Transverse colon (tissue), 3 donors: Measurements from ENCODE around the gene CNRIP1.

Experiments
- CTCF ChIP-seq, 5 experiments: fragments of 200-600 bp in 3 of 5; fragments of 450-650 bp in 2 of 5; sonication (generic) in 3 of 5; IDR thresholded peaks; 1 replicate in 2 of 5; 2 replicates in 3 of 5; pipeline ENCODE4 v1.5.1; 2016 to 2017; ENCODE audit warnings: antibody characterized with exemption in 5 of 5, inconsistent platforms in 3 of 5, mild to moderate bottlenecking in 2 of 5, moderate library complexity in 1 of 5
- EP300 ChIP-seq: sonication (generic); formaldehyde crosslinking; IDR thresholded peaks from one replicate; pipeline ENCODE4 v1.6.1; 2017; ENCODE audit warnings: antibody characterized with exemption, low read depth
- POLR2A ChIP-seq: fragments of 450-650 bp; IDR thresholded peaks from one replicate; pipeline ENCODE4 v1.6.1; 2016; ENCODE audit warnings: antibody characterized with exemption, mild to moderate bottlenecking, moderate library complexity

GRCh38 chr2:68294187-68294586 is 25.6 kb downstream of the CNRIP1 start:
- no peak for TF ChIP-seq POLR2A
- no peak for TF ChIP-seq CTCF (IDR thresholded peaks at IDR 0.05)
- TF ChIP-seq EP300: no peak
